NB4 (cell line): Measurements from ENCODE around the gene SMTN.

ENCODE experiments used
- DNase-seq: peaks from one replicate; pipeline ENCODE4 v3.0.0; 2010; ENCODE audit warnings: low read depth
- H3K4me3 ChIP-seq: one replicate; pipeline ENCODE4 v1.5.1; 2011; ENCODE audit warnings: mild to moderate bottlenecking, low read depth, low read length, moderate library complexity
- MYC ChIP-seq: IDR thresholded peaks from 2 replicates; pipeline ENCODE4 v1.6.1; 2011; ENCODE audit warnings: low read depth, low read length
- POLR2A ChIP-seq: IDR thresholded peaks from 2 replicates; pipeline ENCODE4 v1.6.1; 2011; ENCODE audit warnings: mild to moderate bottlenecking; ENCODE audit not compliant: insufficient read length; ENCODE audit errors: extremely low read depth
- TF ChIP-seq, protein P1 (sequence below): IDR thresholded peaks from one replicate; pipeline ENCODE4 v1.5.1; 2012; ENCODE audit warnings: low read depth, low read length
- TF ChIP-seq, protein P2 (sequence below): IDR thresholded peaks from 2 replicates; pipeline ENCODE4 v1.6.1; 2011; ENCODE audit warnings: low read depth, low read length

SMTN gene

DNA sequence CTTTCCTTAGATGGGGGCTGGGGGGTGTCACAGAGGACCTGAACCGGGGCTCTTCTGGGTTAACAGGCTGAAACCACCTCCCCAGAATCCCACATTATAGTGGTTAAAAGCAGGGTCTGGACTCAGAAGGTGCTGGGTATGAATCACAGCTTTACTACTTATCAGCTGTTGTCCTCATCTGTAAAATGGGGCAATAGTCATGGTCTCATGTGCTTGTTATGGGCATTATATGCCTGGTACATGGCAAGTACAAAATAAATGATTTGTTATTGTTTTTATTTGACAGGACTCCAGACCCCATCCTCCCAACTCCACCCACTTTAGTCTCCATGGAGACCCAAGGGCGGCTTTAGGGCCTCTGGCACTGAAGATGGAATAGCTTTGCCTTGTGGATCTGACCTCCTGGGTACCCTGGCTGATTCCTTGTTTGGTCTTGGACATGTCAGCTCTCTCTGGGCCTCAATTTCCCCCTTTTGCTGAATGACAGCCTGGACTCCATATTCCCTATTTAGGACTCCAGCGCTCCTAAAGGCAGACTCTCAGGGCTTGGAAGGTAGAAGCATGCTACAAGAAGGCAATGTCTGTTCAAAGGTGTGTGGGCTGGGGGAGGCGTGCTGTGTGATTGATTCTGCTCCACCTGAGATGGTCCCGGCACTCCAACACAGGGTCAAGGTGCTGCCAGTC lies 812 bp upstream of the SMTN start:
- TF ChIP-seq, protein P1, sequence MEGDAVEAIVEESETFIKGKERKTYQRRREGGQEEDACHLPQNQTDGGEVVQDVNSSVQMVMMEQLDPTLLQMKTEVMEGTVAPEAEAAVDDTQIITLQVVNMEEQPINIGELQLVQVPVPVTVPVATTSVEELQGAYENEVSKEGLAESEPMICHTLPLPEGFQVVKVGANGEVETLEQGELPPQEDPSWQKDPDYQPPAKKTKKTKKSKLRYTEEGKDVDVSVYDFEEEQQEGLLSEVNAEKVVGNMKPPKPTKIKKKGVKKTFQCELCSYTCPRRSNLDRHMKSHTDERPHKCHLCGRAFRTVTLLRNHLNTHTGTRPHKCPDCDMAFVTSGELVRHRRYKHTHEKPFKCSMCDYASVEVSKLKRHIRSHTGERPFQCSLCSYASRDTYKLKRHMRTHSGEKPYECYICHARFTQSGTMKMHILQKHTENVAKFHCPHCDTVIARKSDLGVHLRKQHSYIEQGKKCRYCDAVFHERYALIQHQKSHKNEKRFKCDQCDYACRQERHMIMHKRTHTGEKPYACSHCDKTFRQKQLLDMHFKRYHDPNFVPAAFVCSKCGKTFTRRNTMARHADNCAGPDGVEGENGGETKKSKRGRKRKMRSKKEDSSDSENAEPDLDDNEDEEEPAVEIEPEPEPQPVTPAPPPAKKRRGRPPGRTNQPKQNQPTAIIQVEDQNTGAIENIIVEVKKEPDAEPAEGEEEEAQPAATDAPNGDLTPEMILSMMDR = no peak
- TF ChIP-seq, protein P2, sequence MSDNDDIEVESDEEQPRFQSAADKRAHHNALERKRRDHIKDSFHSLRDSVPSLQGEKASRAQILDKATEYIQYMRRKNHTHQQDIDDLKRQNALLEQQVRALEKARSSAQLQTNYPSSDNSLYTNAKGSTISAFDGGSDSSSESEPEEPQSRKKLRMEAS = no peak
- TF ChIP-seq MYC (no peak), POLR2A (no peak)
- H3K4me3 ChIP-seq = peak overlapping the region; percentile 59
- no peak for DNase-seq

DNA sequence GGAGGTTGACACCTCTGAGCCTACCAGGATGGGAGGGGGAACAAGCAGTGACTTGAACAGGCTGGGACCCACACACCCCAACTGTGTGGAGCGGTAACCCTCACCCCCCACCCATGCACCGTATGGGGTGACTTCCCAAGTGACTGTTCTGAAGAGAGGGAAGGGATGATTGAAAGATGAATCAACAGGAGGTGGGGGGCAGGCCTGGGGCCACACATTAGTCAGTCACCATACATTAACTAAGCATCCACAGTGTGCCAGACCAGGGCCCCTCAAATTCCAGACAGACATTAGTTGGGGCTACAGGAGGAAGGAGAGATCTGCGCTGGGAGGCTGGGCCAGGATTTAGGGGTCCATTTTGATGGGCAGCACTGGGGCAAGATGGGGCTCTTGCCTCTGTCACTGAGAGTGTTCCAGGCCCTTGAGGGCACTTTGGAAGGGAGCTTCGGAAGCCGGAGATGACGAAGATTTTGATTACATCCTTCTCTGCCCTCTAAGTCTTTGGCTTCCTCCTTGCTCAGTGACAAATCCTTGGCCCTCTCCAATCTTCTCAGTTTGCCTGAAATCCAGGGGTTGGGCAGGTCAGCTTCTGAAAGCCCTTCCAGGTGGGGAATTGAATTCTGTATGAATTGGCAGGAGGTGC lies 966 bp downstream of the SMTN start:
- no peak for DNase-seq
- H3K4me3 ChIP-seq = peak overlapping the region; percentile 59
- TF ChIP-seq, protein P1 = no peak
- TF ChIP-seq, protein P2 = no peak
- TF ChIP-seq MYC (no peak), POLR2A (no peak)

DNA sequence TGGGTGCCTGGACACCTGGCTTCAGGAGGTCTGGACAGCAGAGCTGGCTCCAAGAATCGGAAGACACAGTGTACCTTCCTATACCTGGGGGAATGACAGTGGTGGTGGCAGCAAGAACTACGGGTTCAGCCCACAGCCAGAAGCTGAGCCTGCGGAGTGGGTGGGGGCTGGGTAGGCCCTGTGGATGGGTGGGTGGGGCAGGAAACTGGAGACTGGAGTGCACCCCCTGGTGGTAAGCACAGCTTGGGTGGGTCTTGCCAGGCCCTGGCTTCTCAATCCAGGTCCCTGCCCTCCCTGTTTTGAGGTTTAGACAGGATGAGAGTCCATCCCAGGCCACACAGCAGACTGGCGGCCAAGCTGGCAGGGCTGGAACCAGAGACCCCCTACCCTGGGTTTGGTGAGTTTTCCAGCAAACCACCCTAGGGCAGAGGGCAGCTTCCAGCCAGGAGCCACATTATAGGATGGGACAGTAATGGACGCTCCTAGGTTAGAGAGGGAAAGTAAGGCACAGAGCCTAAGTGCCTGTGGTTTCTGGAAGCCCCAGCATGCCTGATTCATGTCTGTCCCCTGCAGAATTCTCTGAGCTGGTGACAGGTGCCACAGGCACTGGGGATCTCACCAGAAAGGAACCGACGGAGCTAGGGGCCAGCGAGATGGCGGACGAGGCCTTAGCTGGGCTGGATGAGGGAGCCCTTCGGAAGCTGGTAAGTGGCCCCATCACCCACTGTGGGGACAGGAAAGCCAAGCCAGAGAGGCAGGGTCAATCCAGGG lies 1.7 kb downstream of the SMTN start:
- H3K4me3 ChIP-seq = peak overlapping the region; percentile 21
- DNase-seq = peak; percentile 71
- TF ChIP-seq, protein P1 = peak; percentile 47
- no peak for TF ChIP-seq MYC

DNA sequence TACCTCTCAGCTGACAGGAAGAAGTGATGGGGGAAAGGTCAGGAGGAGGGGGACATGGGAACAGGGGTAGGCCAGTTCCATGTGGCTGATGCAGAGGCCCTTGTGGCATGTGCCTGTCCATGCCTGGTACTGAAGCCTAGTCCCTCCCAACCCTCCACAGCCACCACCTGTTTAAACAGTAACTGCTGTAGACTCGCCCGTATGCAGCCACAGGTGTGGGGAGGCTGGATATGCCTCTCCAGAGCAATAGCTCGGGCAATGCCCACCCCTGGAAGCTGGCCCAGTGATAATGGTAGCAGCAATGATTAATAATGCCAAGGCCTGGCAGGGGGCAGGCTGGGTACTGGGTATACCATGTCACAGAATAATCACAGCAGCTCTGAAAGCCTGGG lies 2.3 kb downstream of the SMTN start:
- TF ChIP-seq, protein P1 = no peak
- no peak for TF ChIP-seq POLR2A
- TF ChIP-seq MYC = no peak
- TF ChIP-seq, protein P2 = no peak
- peak overlapping the region; percentile 80 for H3K4me3 ChIP-seq
- DNase-seq = no peak

GRCh38 chr22:31083923-31084810 lies 3.0 kb downstream of the SMTN start:
- DNase-seq = peak; percentile 48
- TF ChIP-seq MYC (no peak), POLR2A (no peak)
- TF ChIP-seq, protein P1 = no peak
- TF ChIP-seq, protein P2 = no peak
- H3K4me3 ChIP-seq = peak overlapping the region; percentile 80
